Inferior parietal cortex (tissue), 1 donor: ENCODE data around the gene OR13C4.
"Not testable (repeated sequence)": the region's sequence is repeated elsewhere in the genome, so short reads cannot be mapped to it uniquely, and the experiment has no call there.

Experiments
- DNase-seq: peaks from one replicate; pipeline ENCODE4 v3.0.0-alpha.2; 2016; ENCODE audit errors: extremely low spot score

Gene OR13C4

GRCh38 chr9:104527109-104527508 lies at the start of gene OR13C4:
OR13C4 (minus strand) TSS chr9:104527209; CDS start chr9:104527209, 0 bp downstream.
- DNase-seq: no peak

- no peak for DNase-seq
These were observed 48.4 kb upstream of the OR13C4 start for GRCh38 chr9:104575456-104575855.

- no peak for DNase-seq
These were observed 45.6 kb upstream of the OR13C4 start for GRCh38 chr9:104572612-104573011.

- DNase-seq: no peak
These were observed 41.9 kb upstream of the OR13C4 start, which contains the start of gene OR13C8 for GRCh38 chr9:104568868-104569267. OR13C8 (plus strand) TSS chr9:104569168; CDS start chr9:104569168, 0 bp downstream.

GRCh38 chr9:104564358-104564757 lies 37.3 kb upstream of the OR13C4 start:
- DNase-seq: no peak

GRCh38 chr9:104556830-104557634 lies 30.0 kb upstream of the OR13C4 start:
- DNase-seq: no peak

GRCh38 chr9:104555521-104555920 lies 28.5 kb upstream of the OR13C4 start:
- DNase-seq: no peak

GRCh38 chr9:104553261-104553660 lies 26.3 kb upstream of the OR13C4 start:
- DNase-seq: no peak

GRCh38 chr9:104544644-104545043 lies 17.6 kb upstream of the OR13C4 start:
- DNase-seq: no peak

- no peak for DNase-seq
These were observed 12.3 kb upstream of the OR13C4 start for GRCh38 chr9:104539275-104539674.

- DNase-seq: no peak
These were observed 9.7 kb upstream of the OR13C4 start, which contains the start of gene OR13C3 for GRCh38 chr9:104536756-104537155. OR13C3 (minus strand) TSS chr9:104536856; CDS start chr9:104536723, 133 bp downstream.

GRCh38 chr9:104520241-104520640 lies 6.8 kb downstream of the OR13C4 start:
- not testable (repeated sequence) for DNase-seq

GRCh38 chr9:104514901-104515300 lies 12.1 kb downstream of the OR13C4 start:
- DNase-seq: no peak

GRCh38 chr9:104506565-104506964 lies 20.4 kb downstream of the OR13C4 start:
- DNase-seq: no peak

- DNase-seq: no peak
These were observed 23.0 kb downstream of the OR13C4 start, which contains the start of gene OR13F1 for GRCh38 chr9:104503963-104504362. OR13F1 (plus strand) TSS chr9:104504263; CDS start chr9:104504263, 0 bp downstream.

GRCh38 chr9:104503440-104503839 lies 23.6 kb downstream of the OR13C4 start:
- DNase-seq: no peak

- DNase-seq: peak; percentile 9
These were observed 32.2 kb downstream of the OR13C4 start for GRCh38 chr9:104494808-104495207.

GRCh38 chr9:104485014-104485413 lies 42.0 kb downstream of the OR13C4 start:
- no peak for DNase-seq

- peak; percentile 8 for DNase-seq
These were observed 44.0 kb downstream of the OR13C4 start for GRCh38 chr9:104482921-104483570.
